GM12801 (cell line): ENCODE measurements around the gene ADGRB3.

Experiments
- CTCF ChIP-seq: IDR thresholded peaks from one replicate; pipeline ENCODE4 v1.5.1; 2011; ENCODE audit warnings: control low read depth; ENCODE audit not compliant: insufficient read length; ENCODE audit errors: extremely low read depth

The ADGRB3 gene

GRCh38 chr6:68655028-68655427 lies 19.9 kb downstream of the ADGRB3 start:
- TF ChIP-seq CTCF, result no peak

GRCh38 chr6:68657374-68658139 lies 22.5 kb downstream of the ADGRB3 start:
- no peak for TF ChIP-seq CTCF

- TF ChIP-seq CTCF, result no peak
Observed at GRCh38 chr6:68658338-68658737, 23.3 kb downstream of the ADGRB3 start.

- no peak for TF ChIP-seq CTCF
Observed at GRCh38 chr6:68673255-68673654, 38.2 kb downstream of the ADGRB3 start.

GRCh38 chr6:68675548-68675947 lies 40.5 kb downstream of the ADGRB3 start:
- TF ChIP-seq CTCF, result no peak

GRCh38 chr6:68677058-68677457 lies 42.0 kb downstream of the ADGRB3 start:
- TF ChIP-seq CTCF, result no peak

GRCh38 chr6:68679399-68679798 lies 44.3 kb downstream of the ADGRB3 start:
- TF ChIP-seq CTCF, result no peak
